ENCODE data around the gene CCDC171.

Gene CCDC171

DNA sequence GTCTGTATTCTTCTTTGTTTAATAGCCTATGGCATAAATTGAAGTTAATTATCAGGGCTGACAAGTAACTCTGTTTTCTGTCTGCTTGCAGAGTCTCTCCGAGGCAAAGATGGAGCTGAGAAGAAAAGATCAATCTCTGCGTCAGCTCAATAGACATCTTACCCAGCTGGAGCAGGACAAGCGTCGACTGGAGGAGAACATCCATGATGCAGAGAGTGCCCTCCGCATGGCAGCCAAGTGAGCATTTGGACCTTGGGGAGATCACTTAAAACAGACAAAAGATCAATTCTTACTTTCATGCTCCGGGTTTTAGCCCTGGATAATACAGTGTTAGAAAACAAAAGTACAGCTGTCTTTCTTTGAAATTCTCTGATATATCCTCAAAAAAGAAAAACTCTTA is 293.8 kb downstream of the CCDC171 start:
- DNase-seq (ENCODE audit: extremely low spot score, insufficient read length, low read depth) (no peak), FAIRE-seq (no peak)

DNA sequence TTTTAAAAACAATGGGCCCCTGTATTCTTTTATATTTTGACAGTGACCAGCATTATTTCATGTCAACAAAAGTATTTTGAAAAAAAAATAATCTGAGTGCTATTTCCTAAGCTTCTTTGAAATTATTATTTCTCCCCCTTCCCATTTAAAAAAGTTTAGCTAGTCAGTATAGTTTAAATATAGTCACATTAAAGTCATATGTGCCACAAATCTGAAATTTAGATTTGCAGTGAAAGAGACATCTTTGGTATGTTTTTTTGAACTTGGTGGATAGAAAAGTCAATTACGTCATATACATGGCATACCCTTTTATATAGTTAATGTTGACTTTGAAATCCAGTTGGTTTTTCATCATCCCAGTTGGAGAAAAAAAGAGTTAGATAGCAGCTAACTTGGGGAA is 297.0 kb downstream of the CCDC171 start:
- DNase-seq (ENCODE audit: extremely low spot score, insufficient read length, low read depth), result no peak
- no peak for FAIRE-seq

- FAIRE-seq (no peak), DNase-seq (ENCODE audit: extremely low spot score, insufficient read length, low read depth) (no peak)
Observed at GRCh38 chr9:15851766-15852165, 298.9 kb downstream of the CCDC171 start.

DNA sequence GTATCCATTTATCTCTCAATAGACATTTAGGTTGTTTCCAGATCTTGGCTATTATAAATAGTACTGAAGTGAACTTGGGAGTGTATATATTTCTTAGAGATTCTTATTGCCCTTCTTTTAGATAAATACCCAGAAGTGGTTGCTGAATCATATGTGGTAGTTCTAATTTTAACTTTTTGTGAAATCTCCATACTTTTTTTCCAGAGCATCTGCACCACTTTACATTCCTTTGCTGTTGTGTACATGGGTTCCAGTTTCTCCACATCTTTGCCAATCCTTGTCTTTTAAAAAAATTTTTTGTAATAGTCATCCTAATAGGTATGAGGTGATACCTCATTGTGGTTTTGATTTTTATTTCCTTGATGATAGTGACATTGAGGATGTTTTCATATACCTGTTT is 303.7 kb downstream of the CCDC171 start:
- FAIRE-seq, result no peak

DNA sequence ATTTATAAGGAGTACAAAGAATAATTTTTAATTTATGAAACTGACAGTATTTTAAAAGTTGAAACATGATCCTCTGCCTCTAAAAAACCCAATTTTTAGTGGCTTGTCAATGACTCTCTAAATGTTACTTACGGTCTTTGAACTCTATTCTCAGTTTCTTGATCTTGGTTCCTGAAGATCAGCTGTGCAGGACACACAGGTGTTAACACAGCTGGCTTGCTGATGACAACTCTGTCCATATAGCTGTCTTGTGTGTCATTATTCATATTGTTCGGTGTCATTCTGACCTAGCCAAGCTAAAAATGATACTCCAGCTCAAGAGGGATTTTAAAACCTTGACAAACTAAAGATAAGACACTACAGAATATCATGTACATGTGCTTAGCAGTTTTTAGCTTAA is 314.5 kb downstream of the CCDC171 start:
- DNase-seq (ENCODE audit: extremely low spot score, insufficient read length, low read depth) (no peak), FAIRE-seq (no peak)

More for the DNA sequence above, 303.7 kb downstream of the CCDC171 start:
- DNase-seq (ENCODE audit: extremely low spot score, insufficient read length, low read depth), result no peak

DNA sequence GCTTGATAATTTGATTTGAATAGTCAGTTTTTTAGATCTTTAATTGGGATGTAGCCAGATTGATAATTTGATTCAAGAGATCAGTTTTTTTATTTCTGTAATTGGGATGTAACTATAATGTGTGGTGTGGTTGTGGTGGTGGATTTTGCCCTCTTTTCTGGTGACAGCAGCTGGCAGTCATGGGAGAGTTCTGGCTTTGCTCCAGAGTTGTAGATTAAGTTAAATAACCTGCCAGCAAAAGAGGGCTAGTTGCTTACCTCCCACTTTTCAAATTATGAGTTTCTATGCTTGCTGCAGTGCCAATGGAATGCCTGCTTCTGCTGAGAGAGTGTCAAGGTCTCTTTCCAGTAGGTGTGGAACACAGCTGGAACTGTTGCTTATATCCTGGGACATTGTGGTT is 315.1 kb downstream of the CCDC171 start:
- no peak for DNase-seq (ENCODE audit: extremely low spot score, insufficient read length, low read depth)
- FAIRE-seq, result no peak

DNA sequence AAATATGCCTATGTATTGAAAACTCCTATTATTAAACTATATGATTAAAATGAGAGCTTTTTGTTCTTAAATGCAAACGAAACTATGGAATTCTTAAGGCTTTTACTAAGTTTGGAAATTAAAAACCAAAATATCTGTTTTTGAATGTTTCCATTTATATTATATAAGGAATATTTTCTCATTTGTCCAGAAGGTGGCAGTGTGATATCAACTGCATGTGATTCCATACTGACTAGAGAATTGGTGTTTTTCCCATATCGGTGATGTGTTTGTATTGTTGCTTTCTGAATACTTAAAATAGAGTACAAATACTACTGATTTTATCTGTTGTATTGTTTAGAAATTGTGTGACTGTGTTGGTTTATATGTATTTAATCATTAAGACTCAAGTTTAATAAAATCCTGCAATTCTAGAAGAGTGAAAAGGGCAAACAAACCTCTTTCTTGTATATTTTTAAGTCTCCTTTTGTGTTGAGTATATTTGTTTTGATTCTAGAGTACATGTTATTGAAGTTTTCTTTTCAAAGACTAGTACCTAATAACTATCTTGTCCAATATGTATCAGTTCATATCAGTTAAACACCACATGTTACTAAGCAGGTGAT is 320.8 kb downstream of the CCDC171 start:
- DNase-seq (ENCODE audit: extremely low spot score, insufficient read length, low read depth) (no peak), FAIRE-seq (peak; percentile 85)

DNA sequence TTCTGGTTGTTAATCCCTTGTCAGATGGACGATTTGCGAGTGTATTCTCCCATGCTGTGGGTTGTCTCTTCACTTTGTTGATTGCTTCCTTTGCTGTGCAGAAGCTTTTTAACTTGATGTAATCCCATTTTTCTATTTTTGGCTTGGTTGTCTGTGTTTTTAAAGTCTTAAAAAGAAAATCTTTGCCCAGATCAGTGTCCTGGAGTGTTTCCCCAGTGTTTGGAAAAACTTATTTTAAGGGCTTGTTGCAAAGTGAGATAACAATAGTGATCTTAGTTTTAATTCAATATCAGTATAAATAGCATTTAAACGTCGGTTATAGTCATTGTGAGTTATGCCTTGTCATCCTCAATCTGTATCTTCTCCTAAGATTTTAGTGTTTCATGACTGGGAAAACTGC is 329.5 kb downstream of the CCDC171 start:
- no peak for FAIRE-seq
- DNase-seq (ENCODE audit: extremely low spot score, insufficient read length, low read depth), result no peak

GRCh38 chr9:15882883-15883282 is 330.0 kb downstream of the CCDC171 start:
- no peak for DNase-seq (ENCODE audit: extremely low spot score, insufficient read length, low read depth)
- no peak for FAIRE-seq

DNA sequence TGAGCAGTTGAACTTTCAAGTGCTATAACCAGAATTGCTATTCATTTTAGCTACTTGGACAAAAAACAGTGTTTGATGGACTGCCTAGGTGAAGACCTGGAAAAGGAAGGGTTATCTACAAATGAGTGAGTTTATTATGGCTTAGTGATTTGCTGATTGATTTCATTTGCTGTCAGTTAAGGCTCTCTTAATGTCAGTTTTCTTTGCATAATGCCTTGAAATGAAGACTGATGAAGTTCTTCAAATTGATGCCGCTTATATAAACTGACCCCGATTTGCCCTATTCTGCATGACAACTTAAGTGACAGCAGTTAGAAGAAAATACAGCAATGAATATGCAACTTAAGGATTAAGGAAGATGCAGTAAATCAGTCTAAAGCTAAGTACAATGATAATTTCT is 332.6 kb downstream of the CCDC171 start:
- DNase-seq (ENCODE audit: extremely low spot score, insufficient read length, low read depth) (no peak), FAIRE-seq (no peak)

GRCh38 chr9:15889555-15889954 is 336.7 kb downstream of the CCDC171 start:
- DNase-seq (ENCODE audit: extremely low spot score, insufficient read length, low read depth) (no peak), FAIRE-seq (no peak)

GRCh38 chr9:15901572-15901971 is 348.7 kb downstream of the CCDC171 start:
- DNase-seq (ENCODE audit: extremely low spot score, insufficient read length, low read depth) (no peak), FAIRE-seq (no peak)

GRCh38 chr9:15909297-15909696 is 356.5 kb downstream of the CCDC171 start:
- FAIRE-seq (no peak), DNase-seq (ENCODE audit: extremely low spot score, insufficient read length, low read depth) (no peak)

GRCh38 chr9:15915711-15916110 is 362.9 kb downstream of the CCDC171 start:
- FAIRE-seq (no peak), DNase-seq (ENCODE audit: extremely low spot score, insufficient read length, low read depth) (no peak)

GRCh38 chr9:15927161-15927560 is 374.3 kb downstream of the CCDC171 start:
- FAIRE-seq (no peak), DNase-seq (ENCODE audit: extremely low spot score, insufficient read length, low read depth) (no peak)

- FAIRE-seq, result no peak
- DNase-seq (ENCODE audit: extremely low spot score, insufficient read length, low read depth), result no peak
Observed at GRCh38 chr9:15935661-15936305, 382.9 kb downstream of the CCDC171 start.

DNA sequence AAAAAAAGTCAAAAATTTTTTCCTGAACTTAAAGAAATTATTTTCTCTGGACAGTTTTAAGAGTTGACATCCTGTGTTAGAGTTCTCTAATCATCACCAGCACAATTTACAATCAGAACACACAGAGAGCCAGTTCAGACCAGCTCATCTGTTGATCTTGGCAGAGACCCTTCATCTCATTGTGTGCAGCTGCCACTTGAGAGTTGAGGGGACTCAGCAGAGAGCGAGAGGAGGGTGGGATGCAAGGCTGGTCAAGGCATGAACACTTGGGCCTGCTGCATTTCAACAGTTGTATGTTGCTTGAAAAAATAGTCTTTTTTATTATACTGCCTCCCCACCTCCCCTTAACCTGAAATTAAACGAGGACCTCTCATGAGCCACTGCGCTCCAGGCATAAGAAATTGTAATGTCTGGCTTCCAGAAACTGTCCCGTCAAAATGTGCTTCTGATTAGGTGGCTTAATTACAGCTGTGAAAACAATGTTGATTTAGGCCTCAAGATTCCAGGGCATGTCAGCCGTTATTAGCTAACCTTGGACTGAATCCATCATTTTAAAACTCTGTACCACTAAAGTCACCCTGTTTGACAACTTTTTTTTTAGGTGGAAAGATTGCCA is 383.6 kb downstream of the CCDC171 start:
- DNase-seq (ENCODE audit: extremely low spot score, insufficient read length, low read depth) (no peak), FAIRE-seq (no peak)

DNA sequence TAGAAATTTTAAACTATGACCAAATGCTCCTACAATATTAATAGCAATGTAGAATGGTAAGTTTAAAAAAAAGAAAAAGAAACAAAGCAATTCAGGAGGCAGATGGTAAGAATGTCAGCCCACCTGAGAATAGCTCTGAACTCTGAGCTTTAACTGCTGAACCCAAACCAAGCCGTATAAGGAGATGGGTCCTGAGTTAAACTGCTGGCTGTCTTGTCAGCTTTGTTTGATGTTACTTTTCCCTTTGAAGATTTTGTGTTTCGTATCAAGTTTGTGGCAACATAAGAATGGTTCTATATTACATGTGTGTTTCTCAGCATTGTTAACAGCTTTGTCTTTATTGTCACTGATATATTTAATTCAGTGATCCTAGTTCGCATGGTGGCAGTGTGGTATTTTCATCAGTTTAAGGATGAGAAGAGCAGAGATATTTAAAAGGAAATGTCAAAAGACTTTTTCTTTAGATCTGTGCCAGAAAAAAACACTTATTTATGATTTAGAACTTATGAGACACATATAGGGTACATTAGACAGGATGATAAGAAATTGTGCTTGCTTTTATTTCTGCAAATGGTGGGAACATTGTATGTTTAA is 390.1 kb downstream of the CCDC171 start:
- FAIRE-seq, result no peak
- DNase-seq (ENCODE audit: extremely low spot score, insufficient read length, low read depth), result no peak

DNA sequence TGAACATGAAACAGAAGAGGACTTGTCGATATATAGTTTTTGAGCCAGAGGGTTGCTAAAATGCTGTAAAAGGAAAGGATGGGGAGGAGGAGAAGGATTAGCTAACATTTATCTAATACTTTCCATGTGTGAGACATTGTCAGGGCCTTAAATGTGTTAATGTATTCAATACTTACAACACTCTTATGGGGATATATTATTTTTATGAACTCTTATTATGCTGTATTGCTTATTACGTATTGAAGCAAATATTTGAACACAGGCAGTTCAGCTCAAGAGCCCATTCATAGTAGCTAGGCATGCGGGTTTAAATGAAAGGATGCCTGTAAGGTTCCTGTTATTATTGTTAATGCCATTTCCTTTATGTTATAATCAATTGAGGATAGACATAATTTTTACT is 391.5 kb downstream of the CCDC171 start:
- FAIRE-seq, result no peak

DNA sequence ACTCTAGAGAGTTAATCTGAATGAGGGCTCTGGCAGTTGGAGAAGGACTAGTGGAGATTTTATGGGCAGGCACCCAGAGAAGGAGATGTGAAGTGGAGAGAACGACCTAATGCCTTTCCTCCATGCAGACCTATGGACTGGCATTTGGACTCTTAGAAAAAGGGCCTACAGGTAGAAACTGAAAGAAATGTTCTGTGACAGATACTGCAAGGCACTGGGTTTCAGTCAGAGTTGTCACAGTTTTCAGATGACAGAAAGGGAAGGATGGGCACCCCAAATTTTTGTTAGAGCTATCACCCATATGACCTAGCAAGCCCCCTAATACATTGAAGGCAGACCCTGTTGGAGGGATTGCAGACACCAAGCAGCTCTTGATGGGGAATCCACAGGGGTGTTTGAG is 406.8 kb downstream of the CCDC171 start:
- no peak for FAIRE-seq
- DNase-seq (ENCODE audit: extremely low spot score, insufficient read length, low read depth), result no peak

More for the DNA sequence above, 391.5 kb downstream of the CCDC171 start:
- DNase-seq (ENCODE audit: extremely low spot score, insufficient read length, low read depth), result no peak

- no peak for FAIRE-seq
- no peak for DNase-seq (ENCODE audit: extremely low spot score, insufficient read length, low read depth)
Observed at GRCh38 chr9:15961217-15961616, 408.4 kb downstream of the CCDC171 start.
